WERI-Rb-1 (cell line): ENCODE data around the gene ASPHD1.
"Not testable (repeated sequence)": the region's sequence is repeated elsewhere in the genome, so short reads cannot be mapped to it uniquely, and the experiment has no call there.

Source experiments
- DNase-seq: peaks from one replicate; pipeline ENCODE4 v3.0.0-alpha.2; 2020
- H3K27ac ChIP-seq: fragments of 250-450 bp; sonication (Bioruptor Pico); 2 replicates; pipeline ENCODE4 v1.5.1; 2020; ENCODE audit warnings: mild to moderate bottlenecking, moderate library complexity
- H3K27me3 ChIP-seq: fragments of 250-450 bp; sonication (Bioruptor Pico); 2 replicates; pipeline ENCODE4 v1.5.1; 2021; ENCODE audit warnings: mild to moderate bottlenecking, low read depth, moderate library complexity; ENCODE audit not compliant: insufficient read depth, severe bottlenecking
- H3K36me3 ChIP-seq: fragments of 250-450 bp; sonication (Bioruptor Pico); 2 replicates; pipeline ENCODE4 v1.5.1; 2020; ENCODE audit warnings: mild to moderate bottlenecking, moderate library complexity
- H3K4me3 ChIP-seq: 2 replicates; pipeline ENCODE4 v1.5.1; 2011; ENCODE audit warnings: low read depth, mild to moderate bottlenecking, control low read depth, low read length
- H3K9me3 ChIP-seq: fragments of 250-450 bp; sonication (Bioruptor Pico); 2 replicates; pipeline ENCODE4 v1.5.1; 2021; ENCODE audit warnings: mild to moderate bottlenecking, moderate library complexity; ENCODE audit not compliant: severe bottlenecking
- CTCF ChIP-seq: IDR thresholded peaks from 2 replicates; pipeline ENCODE4 v1.5.1; 2011; ENCODE audit warnings: low read depth, mild to moderate bottlenecking, control low read depth, inconsistent platforms, low read length

The ASPHD1 gene

GRCh38 chr16:29881050-29881449 is 19.2 kb upstream of the ASPHD1 start:
- peaks cover 52% of the 10 kb centered on the region for H3K36me3 ChIP-seq
- no peaks in the 10 kb centered on the region for H3K27me3 ChIP-seq
- no peaks in the 10 kb centered on the region for H3K9me3 ChIP-seq
- no peak for TF ChIP-seq CTCF
- H3K4me3 ChIP-seq, result no peak overlapping the region
- no peak for DNase-seq
- no peak overlapping the region for H3K27ac ChIP-seq

DNA sequence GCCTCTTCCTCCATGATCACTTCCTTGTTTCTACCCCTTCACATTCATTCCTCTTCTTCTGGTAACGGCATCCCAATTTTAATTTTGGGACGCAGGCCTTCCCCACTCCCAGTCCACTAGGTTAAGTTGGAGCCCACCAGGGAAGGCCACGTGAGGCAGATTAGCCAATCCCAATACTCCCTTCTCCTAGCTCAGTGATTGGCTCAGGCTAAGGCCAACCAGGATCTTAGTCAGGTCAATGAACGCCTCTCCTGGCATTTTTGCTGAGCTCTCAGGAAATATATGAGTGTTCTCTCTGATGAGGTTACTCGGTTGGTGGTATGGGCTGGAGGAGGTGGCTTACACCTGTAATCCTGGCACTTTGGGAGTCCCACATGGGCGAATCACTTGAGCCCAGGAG is 16.3 kb upstream of the ASPHD1 start:
- H3K4me3 ChIP-seq, result no peak overlapping the region
- DNase-seq, result no peak
- no peaks in the 10 kb centered on the region for H3K27me3 ChIP-seq
- no peak for TF ChIP-seq CTCF
- no peaks in the 10 kb centered on the region for H3K9me3 ChIP-seq
- H3K36me3 ChIP-seq, result peaks cover 59% of the 10 kb centered on the region
- no peak overlapping the region for H3K27ac ChIP-seq

DNA sequence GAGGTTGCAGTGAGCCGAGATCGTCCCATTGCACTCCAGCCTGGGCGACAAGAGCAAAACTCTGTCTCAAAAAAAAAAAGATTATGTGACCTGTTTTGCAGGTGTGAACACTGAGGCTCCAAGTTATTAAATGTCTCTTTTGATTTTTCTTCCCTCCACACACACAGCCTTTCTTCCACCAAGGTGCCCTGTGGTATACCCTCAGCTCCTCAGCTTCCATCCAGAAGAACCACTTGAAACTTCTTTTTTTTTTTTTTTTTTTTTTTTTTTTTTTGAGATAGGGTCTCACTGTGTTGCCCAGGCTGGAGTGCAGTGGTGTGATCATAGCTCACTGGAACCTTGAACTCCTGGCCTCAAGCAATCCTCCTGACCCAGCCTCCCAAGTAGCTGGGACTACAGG is 10.9 kb upstream of the ASPHD1 start:
- not testable (repeated sequence) for H3K9me3 ChIP-seq, H3K27me3 ChIP-seq, DNase-seq

GRCh38 chr16:29891525-29892457 is 8.5 kb upstream of the ASPHD1 start:
- peaks cover 63% of the 10 kb centered on the region for H3K36me3 ChIP-seq
- H3K27me3 ChIP-seq, result no peaks in the 10 kb centered on the region
- TF ChIP-seq CTCF, result no peak
- no peak overlapping the region for H3K4me3 ChIP-seq
- H3K9me3 ChIP-seq, result no peaks in the 10 kb centered on the region
- DNase-seq, result no peak
- H3K27ac ChIP-seq, result no peak overlapping the region

More for the DNA sequence above, 10.9 kb upstream of the ASPHD1 start:
- H3K4me3 ChIP-seq, H3K27ac ChIP-seq: not testable (repeated sequence)
- H3K36me3 ChIP-seq, result peaks cover 68% of the 10 kb centered on the region

- Histone ChIP-seq H3K36me3 (peaks cover 60% of the 10 kb centered on the region), H3K4me3 (no peak overlapping the region), H3K27ac (no peak overlapping the region), H3K9me3 (no peaks in the 10 kb centered on the region), H3K27me3 (no peaks in the 10 kb centered on the region)
- no peak for DNase-seq
- TF ChIP-seq CTCF, result no peak
Observed at GRCh38 chr16:29892458-29892813, 7.9 kb upstream of the ASPHD1 start.

DNA sequence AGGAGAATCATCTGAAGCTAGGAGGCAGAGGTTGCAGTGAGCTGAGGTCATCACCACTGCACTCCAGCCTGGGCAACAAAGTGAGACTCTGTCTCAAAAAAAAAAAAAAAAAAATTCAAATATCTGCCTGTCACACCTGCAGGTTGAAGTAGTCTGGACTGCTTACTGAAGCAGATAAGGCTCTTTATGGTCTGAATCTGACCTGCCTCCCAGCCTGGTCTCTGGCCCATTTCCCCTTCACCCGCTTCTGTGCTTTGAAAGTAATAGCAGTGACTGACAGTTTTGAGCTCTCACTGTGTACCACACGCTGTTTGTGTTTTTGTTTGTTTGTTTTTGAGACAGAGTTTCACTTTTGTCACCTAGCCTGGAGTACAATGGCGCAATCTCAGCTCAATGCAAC is 6.7 kb upstream of the ASPHD1 start:
- Histone ChIP-seq H3K27me3 (no peaks in the 10 kb centered on the region), H3K4me3 (no peak overlapping the region), H3K9me3 (no peaks in the 10 kb centered on the region), H3K27ac (no peak overlapping the region), H3K36me3 (peaks cover 52% of the 10 kb centered on the region)
- DNase-seq, result no peak
- no peak for TF ChIP-seq CTCF
